Stimulated activated CD4-positive, alpha-beta T cell treated with anti-CD3 and anti-CD28 coated beads, TNF-alpha, amount 100 ng/mL, for 4 hours (primary cell): ENCODE results near the gene UPF2.
"Not testable (repeated sequence)": the region's sequence is repeated elsewhere in the genome, so short reads cannot be mapped to it uniquely, and the experiment has no call there.

Experiments
- DNase-seq, 3 experiments: peaks; one replicate each; pipeline ENCODE4 v3.0.0-alpha.2; 2020; ENCODE audit warnings: low read depth in 3 of 3

The UPF2 gene

GRCh38 chr10:11901833-11902475 is 140.7 kb downstream of the UPF2 start:
- DNase-seq: no peak

- DNase-seq: no peak
Measured at GRCh38 chr10:11901454-11901832, 141.2 kb downstream of the UPF2 start.

- no peak for DNase-seq
Measured at GRCh38 chr10:11901036-11901301, 141.6 kb downstream of the UPF2 start.

GRCh38 chr10:11899067-11899876 is 143.3 kb downstream of the UPF2 start:
- no peak for DNase-seq

- no peak for DNase-seq
Measured at GRCh38 chr10:11898372-11899066, 144.1 kb downstream of the UPF2 start.

- DNase-seq: no peak
Measured at GRCh38 chr10:11898033-11898371, 144.6 kb downstream of the UPF2 start.

- no peak for DNase-seq
Measured at GRCh38 chr10:11896549-11897200, 145.9 kb downstream of the UPF2 start.

- DNase-seq: no peak
Measured at GRCh38 chr10:11895598-11895997, 147.0 kb downstream of the UPF2 start.

GRCh38 chr10:11895108-11895466 is 147.5 kb downstream of the UPF2 start:
- DNase-seq: no peak

- DNase-seq: no peak
Measured at GRCh38 chr10:11894381-11895107, 148.1 kb downstream of the UPF2 start.

- DNase-seq: no peak
Measured at GRCh38 chr10:11893749-11894278, 148.8 kb downstream of the UPF2 start.

GRCh38 chr10:11891776-11892486 is 150.7 kb downstream of the UPF2 start:
- no peak for DNase-seq

- DNase-seq: not testable (repeated sequence)
Measured at GRCh38 chr10:11889263-11889662, 153.3 kb downstream of the UPF2 start.

- no peak for DNase-seq
Measured at GRCh38 chr10:11887381-11888227, 155.0 kb downstream of the UPF2 start.

- no peak for DNase-seq
Measured at GRCh38 chr10:11886851-11887250, 155.8 kb downstream of the UPF2 start.

GRCh38 chr10:11886138-11886474 is 156.5 kb downstream of the UPF2 start:
- no peak for DNase-seq

- no peak for DNase-seq
Measured at GRCh38 chr10:11885437-11886137, 157.0 kb downstream of the UPF2 start.

GRCh38 chr10:11884706-11885423 is 157.7 kb downstream of the UPF2 start:
- DNase-seq: no peak
